Dermis lymphatic vessel endothelial cell (primary cell): ENCODE measurements around the gene MFSD11. TPM values are rescaled to one million over a fixed set of nuclear protein-coding genes. Genes with fewer than 3 reads are reported as not detected.

ENCODE experiments used
- total RNA-seq: library from RNA; depleted of rRNA; stranded (reverse); fragments of >200 nt; gene quantifications from 2 replicates; pipeline ENCODE4 v1.2.1, GENCODE V29; 2014

The MFSD11 gene
- total RNA-seq = 24.3 and 34.8 TPM in 2 replicates

DNA sequence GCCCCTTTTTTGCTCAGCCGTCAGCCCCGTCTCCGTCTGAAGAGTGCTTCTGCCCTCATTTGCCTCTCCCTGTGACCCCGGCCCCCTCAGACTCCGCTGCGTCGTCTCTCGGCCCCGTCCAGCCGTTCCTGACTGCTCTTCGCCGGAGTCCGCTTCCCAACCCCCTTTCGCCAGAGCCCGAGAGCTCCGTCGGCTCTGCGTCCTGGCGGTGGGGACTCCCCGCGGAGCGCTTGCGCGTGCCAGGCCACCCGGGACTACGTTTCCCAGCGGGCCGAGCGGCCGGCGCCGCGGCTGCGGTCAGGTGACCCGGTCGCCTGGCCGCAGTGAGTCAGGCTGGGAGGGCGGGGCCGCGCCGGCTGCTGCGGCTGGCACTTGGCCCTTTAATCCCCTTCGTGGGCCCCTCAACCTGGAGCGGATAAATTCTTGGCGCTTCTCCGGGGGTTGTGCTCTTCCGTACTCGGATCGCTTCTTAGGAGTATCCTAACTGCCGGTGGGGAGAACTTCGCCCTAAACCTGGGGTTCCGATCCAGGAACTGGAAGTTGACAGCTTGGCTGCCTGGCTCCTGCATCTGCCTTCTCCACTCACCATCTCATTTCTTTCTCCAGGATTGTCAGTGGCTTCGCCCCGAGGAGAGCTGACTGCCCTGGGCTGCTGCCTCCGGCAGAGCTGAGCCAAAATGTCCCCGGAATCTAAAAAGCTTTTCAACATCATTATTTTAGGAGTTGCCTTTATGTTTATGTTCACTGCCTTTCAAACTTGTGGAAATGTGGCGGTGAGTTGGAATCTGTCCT is at the start of gene MFSD11:
TSS of gene MFSD11 (plus strand) at position 444 of the 792 bp plus-strand sequence. CDS start at position 678, 234 bp downstream.

GRCh38 chr17:76710863-76711611 is 26.9 kb upstream of the MFSD11 start, which contains the start of gene MXRA7:
Gene MXRA7 (minus strand): TSS chr17:76710965. CDS start chr17:76710946, 19 bp downstream.

GRCh38 chr17:76726231-76726775 is 11.6 kb upstream of the MFSD11 start, which contains the start of gene JMJD6:
Gene JMJD6 (minus strand): TSS chr17:76726606. CDS start chr17:76726475, 131 bp downstream.

GRCh38 chr17:76726776-76727718 is 10.9 kb upstream of the MFSD11 start, which contains the start of gene METTL23:
Gene METTL23 (plus strand): TSS chr17:76726839. CDS start chr17:76729711, 2,872 bp downstream.

DNA sequence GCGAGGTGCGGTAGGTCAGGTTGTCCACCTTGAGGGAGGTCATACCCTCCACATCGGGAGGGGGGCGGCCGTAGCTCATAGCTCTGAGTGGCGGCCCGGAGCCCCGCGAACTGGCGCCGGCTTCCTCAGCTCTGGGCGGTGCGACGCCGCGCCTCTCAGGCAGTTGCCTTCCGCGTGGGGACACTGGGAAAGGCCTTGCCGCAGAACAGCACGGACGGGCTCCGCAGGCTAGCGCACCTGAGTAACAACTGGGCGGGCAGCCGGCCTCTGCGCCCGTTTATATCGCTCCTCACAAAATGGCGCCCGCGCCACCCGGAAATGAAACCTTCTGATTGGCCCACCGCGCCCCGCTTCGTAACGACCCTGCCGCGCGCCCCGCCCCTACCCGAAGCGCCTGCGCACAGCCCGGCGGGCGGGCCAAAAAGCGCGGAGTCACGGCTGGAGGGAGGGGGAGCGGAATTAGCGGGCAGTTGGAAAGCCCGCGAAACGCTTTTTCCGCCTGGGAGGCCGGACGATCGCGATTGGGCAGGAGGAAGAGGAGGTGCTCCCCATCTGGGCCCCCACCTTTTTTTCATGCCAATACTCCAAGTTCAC is 740 bp upstream of the MFSD11 start, which contains the start of gene SRSF2:
TSS of gene SRSF2 (minus strand) at position 250 of the 594 bp plus-strand sequence. CDS start at position 79, 171 bp downstream.

Other genes with a start within 250 kb of the MFSD11 start
- gene RHBDF2, start 236.7 kb upstream of the MFSD11 start, total RNA-seq = 7.9 and 9.4 TPM in 2 replicates
- gene CYGB, start 200.4 kb upstream of the MFSD11 start, total RNA-seq = 0.95 and 3.3 TPM in 2 replicates
- 0.17 and 0.54 TPM in 2 replicates for gene PRCD, start 198.1 kb upstream of the MFSD11 start, total RNA-seq
- 0.11 and 0.17 TPM in 2 replicates for gene ST6GALNAC2, start 152.3 kb upstream of the MFSD11 start, total RNA-seq
- not detected in 2 replicates for gene ST6GALNAC1, start 94.4 kb upstream of the MFSD11 start, total RNA-seq
- gene MXRA7, start 27.2 kb upstream of the MFSD11 start, total RNA-seq = 110 and 145 TPM in 2 replicates
- gene JMJD6, start 11.5 kb upstream of the MFSD11 start, total RNA-seq = 11.6 and 13.7 TPM in 2 replicates
- gene METTL23, start 11.3 kb upstream of the MFSD11 start, total RNA-seq = 20.6 and 26.0 TPM in 2 replicates
- gene SRSF2, start 788 bp upstream of the MFSD11 start, total RNA-seq = 146 and 228 TPM in 2 replicates
- gene MGAT5B, start 130.3 kb downstream of the MFSD11 start, total RNA-seq = 0.22 and 0.26 TPM in 2 replicates